IPS-11a (cell line): ENCODE results near the gene CTCF.
A peak's percentile ranks its signal among the peaks of the same experiment; 100 is the strongest.
"Not testable (repeated sequence)": the region's sequence is repeated elsewhere in the genome, so short reads cannot be mapped to it uniquely, and the experiment has no call there.

Experiments
- H3K4me3 ChIP-seq: one replicate; pipeline ENCODE4 v1.5.1; 2013; ENCODE audit warnings: low read depth, low read length, control low read depth

CTCF gene, protein sequence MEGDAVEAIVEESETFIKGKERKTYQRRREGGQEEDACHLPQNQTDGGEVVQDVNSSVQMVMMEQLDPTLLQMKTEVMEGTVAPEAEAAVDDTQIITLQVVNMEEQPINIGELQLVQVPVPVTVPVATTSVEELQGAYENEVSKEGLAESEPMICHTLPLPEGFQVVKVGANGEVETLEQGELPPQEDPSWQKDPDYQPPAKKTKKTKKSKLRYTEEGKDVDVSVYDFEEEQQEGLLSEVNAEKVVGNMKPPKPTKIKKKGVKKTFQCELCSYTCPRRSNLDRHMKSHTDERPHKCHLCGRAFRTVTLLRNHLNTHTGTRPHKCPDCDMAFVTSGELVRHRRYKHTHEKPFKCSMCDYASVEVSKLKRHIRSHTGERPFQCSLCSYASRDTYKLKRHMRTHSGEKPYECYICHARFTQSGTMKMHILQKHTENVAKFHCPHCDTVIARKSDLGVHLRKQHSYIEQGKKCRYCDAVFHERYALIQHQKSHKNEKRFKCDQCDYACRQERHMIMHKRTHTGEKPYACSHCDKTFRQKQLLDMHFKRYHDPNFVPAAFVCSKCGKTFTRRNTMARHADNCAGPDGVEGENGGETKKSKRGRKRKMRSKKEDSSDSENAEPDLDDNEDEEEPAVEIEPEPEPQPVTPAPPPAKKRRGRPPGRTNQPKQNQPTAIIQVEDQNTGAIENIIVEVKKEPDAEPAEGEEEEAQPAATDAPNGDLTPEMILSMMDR

GRCh38 chr16:67562526-67562917 lies at the start of gene CTCF:
Gene CTCF, plus strand, starts transcription at chr16:67562526. Its CDS starts 48,307 bp downstream, at chr16:67610833.
- H3K4me3 ChIP-seq: peak within 1 kb of the TSS; percentile 86

DNA sequence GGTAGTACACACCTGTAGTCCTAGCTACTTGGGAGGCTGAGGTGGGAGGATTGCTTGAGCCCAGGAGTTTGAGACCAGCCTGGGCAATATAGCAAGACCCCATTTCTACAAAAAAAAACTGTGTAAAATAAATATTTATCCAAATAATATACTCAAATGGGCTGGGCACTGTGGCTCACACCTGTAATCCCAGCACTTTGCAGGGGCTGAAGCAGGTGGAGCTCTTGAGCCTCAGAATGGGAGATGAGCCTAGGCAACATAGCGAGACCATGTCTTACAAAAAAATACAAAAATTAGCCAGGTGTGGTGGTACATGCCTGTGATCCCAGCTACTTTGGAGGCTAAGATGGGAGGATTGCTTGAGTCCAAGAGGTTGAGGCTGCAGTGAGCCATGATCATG lies 48.4 kb upstream of the CTCF start:
- H3K4me3 ChIP-seq: not testable (repeated sequence)

GRCh38 chr16:67514382-67514828 lies 47.9 kb upstream of the CTCF start:
- H3K4me3 ChIP-seq: no peak overlapping the region

- H3K4me3 ChIP-seq: no peak overlapping the region
These were observed 45.8 kb upstream of the CTCF start for GRCh38 chr16:67516296-67517154.

- no peak overlapping the region for H3K4me3 ChIP-seq
These were observed 45.2 kb upstream of the CTCF start for GRCh38 chr16:67517155-67517445.

DNA sequence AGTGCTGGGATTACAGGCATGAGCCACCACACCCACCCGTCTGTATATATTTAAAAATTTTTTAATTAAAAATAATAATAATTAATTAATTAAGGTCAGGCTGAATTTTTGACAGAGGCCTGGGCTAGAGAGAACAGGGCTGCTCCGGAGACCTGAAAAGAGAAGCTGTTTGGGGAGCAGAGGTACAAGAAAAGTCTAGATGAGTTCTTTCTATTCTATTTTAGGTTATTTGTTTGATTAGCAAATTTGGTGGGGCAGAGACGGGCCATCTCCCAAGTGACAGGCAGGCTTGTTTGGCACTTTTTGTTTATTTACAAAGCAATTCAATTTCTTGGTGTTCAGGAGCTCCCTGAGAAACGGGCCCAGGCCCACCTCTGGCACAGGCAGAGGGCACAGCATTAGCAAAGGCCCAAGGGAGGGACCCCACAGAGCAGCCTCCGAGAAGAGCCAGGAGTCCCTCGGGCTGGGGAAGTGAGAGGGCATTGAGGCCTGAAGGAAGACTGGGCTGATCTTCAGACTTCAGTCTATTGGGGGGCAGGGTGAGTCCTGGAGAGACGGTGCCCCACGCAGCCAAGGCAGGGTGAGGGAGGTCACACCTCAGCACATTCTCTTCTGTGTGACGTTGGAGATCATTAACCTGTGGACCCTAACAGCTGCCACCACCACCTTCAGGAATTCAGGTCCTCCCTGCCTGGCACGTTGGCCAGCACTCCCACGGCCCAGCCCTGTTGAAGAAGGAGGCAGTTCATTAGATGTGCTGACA lies 44.5 kb upstream of the CTCF start:
- H3K4me3 ChIP-seq: no peak overlapping the region

- no peak overlapping the region for H3K4me3 ChIP-seq
These were observed 43.6 kb upstream of the CTCF start for GRCh38 chr16:67518676-67519075.

DNA sequence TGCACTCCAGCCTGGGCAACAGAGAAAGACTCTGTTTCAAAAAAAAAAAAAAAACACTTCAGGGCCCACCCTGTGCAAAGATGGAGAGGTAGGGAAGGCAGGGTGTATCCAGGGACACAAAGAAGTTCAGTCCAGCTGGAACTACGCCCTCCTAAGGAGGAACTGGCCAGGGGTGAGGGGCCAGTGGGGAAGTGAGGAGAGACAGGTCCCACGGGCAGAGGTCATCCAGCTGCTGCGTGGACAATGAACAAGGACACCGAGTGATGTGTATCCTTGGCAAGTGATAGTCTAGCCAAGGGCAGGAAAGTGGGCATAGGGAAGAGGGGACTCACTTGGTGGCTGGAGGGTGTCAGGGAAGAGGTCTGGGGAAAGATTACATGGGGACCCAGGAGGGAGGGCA lies 43.1 kb upstream of the CTCF start:
- H3K4me3 ChIP-seq: no peak overlapping the region

- peak overlapping the region; percentile 47 for H3K4me3 ChIP-seq
These were observed 41.1 kb upstream of the CTCF start for GRCh38 chr16:67521095-67521804.

DNA sequence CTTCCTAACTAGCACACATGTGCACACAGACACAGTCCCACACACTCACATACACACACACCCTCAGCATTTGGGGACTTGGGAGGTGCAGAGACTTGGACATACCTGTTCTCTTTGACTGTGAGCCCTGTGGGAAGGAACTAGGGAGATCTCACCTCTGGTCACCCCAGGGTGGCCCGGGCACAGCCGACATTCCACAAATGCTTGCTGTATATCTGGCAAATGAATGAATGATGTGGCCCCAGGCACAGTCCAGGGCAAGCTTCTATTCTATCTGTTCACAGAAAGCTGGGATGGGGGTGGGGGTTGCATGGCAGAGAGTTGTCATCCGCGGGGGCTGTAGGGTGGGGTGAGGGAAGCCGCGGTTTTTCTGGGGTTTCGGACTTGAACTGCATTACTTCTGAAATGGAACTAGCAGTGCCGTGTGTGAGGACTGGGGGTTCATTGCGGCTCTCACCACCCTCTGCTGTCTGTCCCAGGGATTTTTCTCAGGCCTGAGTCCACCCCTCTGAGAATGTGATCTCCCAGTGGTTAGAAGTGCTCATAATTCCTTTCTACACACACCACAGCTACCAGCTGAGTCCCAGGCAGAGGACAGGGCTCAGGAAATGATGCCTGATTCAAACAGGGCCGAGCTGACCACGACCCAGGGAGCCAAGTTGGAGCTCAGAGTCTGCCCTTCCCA lies 37.0 kb upstream of the CTCF start:
- no peak overlapping the region for H3K4me3 ChIP-seq

GRCh38 chr16:67526149-67526791 lies 36.1 kb upstream of the CTCF start:
- no peak overlapping the region for H3K4me3 ChIP-seq

DNA sequence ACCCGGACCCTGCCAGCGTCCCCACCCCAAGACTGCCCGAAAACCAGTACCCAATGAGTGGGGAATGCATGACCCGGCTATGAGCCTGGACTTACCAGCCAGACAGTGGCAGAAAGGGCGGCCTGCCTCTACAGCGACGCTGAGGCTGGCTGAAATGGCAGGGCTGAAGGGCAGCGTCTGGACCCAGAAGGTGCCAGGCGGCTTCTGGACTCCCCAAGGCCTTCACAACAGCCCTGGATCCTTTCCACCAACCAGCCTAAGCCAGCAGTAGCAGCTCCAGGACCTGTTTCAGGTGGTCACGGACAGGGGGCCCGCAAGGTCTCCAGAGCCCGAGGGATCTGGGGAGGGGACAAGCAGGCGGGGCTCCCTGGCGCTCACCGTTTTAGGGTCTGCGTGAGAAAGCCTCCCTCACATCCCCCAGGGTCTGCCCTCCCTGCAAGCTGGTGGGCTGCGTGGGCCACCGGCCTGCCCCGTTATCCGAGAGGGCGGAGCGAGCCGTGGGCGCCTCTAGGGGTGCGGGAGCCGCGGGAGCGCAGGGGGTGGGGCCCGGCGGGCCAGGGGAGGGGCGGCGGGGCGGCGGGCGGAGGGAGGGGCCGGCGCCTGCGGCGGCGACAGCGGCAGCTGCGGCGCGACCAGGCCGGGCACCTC lies 34.0 kb upstream of the CTCF start, which contains the start of gene RIPOR1:
RIPOR1 (plus strand) TSS at position 608 of the 648 bp plus-strand sequence. CDS start 9,618 bp downstream, outside the sequence.
- peak within 1 kb of the TSS; percentile 43 for H3K4me3 ChIP-seq

DNA sequence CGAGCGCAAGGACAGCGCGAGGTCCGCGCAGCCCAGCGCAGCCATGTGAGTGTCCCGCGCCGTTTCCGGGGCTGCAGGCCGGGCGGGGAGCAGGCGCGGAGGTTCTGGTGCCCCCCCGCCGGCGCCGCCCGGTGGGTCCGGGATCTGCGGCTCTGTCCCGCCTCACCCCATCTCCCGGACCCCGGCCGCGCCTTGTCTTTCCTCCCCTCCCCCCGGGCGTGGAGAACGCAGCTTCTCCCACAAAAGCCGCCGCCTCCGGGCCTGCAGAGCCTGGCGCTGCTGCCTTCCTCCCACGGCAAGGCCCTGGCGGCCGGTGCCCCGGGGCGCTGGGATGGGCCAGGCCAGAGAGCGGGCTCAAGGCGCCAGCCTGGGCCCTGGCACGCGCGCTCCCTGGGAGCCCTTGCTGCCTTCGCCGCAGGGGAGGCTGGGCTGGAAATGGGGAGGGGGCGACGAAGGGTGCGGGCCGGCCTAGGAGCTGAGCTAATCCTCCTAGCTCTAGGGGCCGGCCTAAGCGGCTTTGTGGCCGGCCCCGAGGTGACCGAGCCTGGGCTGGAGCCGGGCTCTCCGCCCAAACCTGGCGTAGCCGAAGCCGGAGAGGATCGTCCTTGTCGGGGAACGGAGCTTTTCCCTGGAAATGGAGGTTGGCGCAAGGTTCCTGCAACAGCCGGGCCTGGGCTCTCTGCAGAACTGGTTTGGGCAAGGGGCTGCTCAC lies 33.3 kb upstream of the CTCF start:
- H3K4me3 ChIP-seq: peak overlapping the region; percentile 43

- H3K4me3 ChIP-seq: peak overlapping the region; percentile 43
These were observed 32.7 kb upstream of the CTCF start for GRCh38 chr16:67529582-67530012.

- H3K4me3 ChIP-seq: peak overlapping the region; percentile 14
These were observed 32.0 kb upstream of the CTCF start for GRCh38 chr16:67530013-67530939.

GRCh38 chr16:67531247-67531646 lies 31.1 kb upstream of the CTCF start:
- no peak overlapping the region for H3K4me3 ChIP-seq
